GM18951 (cell line): ENCODE results near the gene SEMA4A.
"Not testable (repeated sequence)": the region's sequence is repeated elsewhere in the genome, so short reads cannot be mapped to it uniquely, and the experiment has no call there.

Source experiments
- POLR2A ChIP-seq: IDR thresholded peaks from 4 replicates; pipeline ENCODE4 v1.6.1; 2011; ENCODE audit warnings: mild to moderate bottlenecking; ENCODE audit not compliant: insufficient read length, insufficient read depth; ENCODE audit errors: extremely low read depth
- in situ Hi-C: fragments of 300-500 bp; cut with MboI; formaldehyde crosslinking; loops from one replicate; pipeline ENCODE4 v1.12.0; 2022; ENCODE audit warnings: low sequenced_read_pairs, mixed read lengths, inconsistent platforms; ENCODE audit not compliant: unreplicated experiment

SEMA4A gene

DNA sequence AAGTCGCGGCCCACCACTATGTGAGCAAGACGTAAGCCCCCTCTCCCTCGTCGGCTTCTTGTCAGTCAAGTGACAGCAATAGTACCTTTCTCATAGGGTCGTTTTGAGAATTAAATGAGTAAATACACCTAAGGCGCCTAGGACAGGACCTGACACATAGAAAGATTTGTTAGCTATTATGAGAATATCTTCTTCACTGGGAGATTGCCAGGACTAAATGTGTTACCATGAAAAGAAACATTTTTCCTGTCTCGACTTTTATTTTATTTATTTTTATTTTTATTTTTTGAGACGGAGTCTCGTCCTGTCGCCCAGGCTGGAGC lies 60.2 kb downstream of the SEMA4A start:
- no peak for TF ChIP-seq POLR2A
- in situ Hi-C loops: no loop called here

- in situ Hi-C loops: no loop called here
- TF ChIP-seq POLR2A: no peak
These were observed 60.8 kb downstream of the SEMA4A start for GRCh38 chr1:156214024-156214748.

GRCh38 chr1:156216361-156217086 lies 63.1 kb downstream of the SEMA4A start:
- in situ Hi-C loops: not testable (repeated sequence)

DNA sequence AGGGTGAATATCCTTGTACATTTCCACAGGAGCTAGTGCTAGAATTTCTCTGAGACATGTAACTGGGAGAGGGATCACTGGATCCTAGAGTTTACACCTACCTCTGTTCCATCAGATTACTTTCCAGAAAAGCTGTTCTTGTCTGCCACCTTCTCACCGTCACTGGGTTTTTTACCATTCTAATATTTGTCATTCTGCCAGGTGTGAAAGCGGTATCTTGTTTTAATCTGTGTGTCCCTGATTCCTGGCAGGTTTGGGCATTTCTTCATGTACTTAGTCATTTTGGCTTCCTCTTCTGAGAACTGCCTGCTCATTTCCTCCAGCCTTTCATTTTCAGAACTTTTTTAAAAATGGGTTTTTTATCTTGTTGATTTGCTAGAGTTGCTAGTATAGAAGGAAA lies 64.5 kb downstream of the SEMA4A start:
- in situ Hi-C loops: no loop called here
- TF ChIP-seq POLR2A: no peak

- in situ Hi-C loops: no loop called here
- no peak for TF ChIP-seq POLR2A
These were observed 66.8 kb downstream of the SEMA4A start for GRCh38 chr1:156220226-156220625.

DNA sequence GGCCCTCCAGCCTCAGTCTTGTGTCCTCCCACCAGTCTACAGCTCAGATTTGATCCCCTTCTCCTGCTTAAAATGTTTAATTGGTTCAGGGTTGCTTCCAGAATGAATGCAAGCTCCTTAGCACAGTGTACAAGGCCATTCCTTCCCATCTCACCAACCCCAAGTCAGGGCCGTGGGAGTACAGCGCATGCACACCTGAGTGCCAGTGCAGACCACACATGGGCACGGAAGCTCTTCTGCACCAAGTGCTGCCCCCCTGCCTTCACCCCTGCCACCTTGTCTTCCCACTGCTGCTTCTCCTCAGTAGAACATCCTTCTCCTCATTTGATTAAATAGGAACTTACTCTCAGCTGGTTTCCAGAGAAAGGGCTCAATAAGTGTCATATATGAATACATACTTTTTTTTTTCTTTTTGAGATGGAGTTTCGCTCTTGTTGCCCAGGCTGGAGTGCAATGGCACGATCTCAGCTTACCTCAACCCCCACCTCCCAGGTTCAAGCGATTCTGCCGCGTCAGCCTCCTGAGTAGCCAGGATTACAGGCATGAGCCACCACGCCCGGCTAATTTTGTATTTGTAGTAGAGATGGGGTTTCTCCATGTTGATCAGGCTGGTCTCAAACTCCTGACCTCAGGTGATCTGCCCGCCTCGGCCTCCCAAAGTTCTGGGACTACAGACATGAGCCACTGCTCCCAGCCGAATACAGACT lies 68.8 kb downstream of the SEMA4A start:
- in situ Hi-C loops: no loop called here

DNA sequence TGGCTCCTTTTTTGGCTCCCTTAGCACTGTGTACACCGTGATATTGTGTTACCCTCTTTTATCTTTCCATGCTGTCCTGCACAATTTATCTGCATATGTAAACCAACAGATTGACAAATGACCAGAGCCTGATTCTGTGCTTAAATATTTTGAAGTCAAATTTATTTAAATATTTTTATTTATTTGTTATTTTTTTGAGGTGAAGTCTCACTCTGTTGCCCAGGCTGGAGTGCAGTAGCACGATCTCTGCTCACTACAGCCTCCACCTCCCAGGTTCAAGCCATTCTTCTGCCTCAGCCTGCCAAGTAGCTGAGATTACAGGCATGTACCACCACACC lies 72.3 kb downstream of the SEMA4A start:
- in situ Hi-C loops: no loop called here

More for the DNA sequence above, 68.8 kb downstream of the SEMA4A start:
- no peak for TF ChIP-seq POLR2A

GRCh38 chr1:156226116-156226538 lies 72.7 kb downstream of the SEMA4A start:
- TF ChIP-seq POLR2A: peak; percentile 38
- in situ Hi-C loops: no loop called here

More for the DNA sequence above, 72.3 kb downstream of the SEMA4A start:
- no peak for TF ChIP-seq POLR2A

- no peak for TF ChIP-seq POLR2A
- in situ Hi-C loops: no loop called here
These were observed 73.4 kb downstream of the SEMA4A start for GRCh38 chr1:156226782-156227181.
